WTC11 (cell line): Measurements from ENCODE around the gene FOXE1. TPM values are rescaled to one million over a fixed set of nuclear protein-coding genes. Genes with fewer than 3 reads are reported as not detected.

Source experiments
- ATAC-seq: fragments of 200-7000 bp; cut with Tn5 transposase; 2 replicates; pipeline ENCODE4 v1.10.0; 2021; ENCODE audit warnings: mild to moderate bottlenecking, moderate library complexity
- CTCF ChIA-PET: fragments of 300-600 bp; sonication (Branson Sonifier 250); formaldehyde crosslinking; loops from one replicate; lab custom pipeline; 2021; ENCODE audit warnings: antibody characterized with exemption; lab: Charles Lee
- POLR2A ChIA-PET: fragments of 350-600 bp; sonication (Branson Sonifier 250); formaldehyde crosslinking; loops from one replicate; lab custom pipeline; 2021; ENCODE audit warnings: antibody characterized with exemption; lab: Charles Lee
- DNase-seq: peaks from one replicate; pipeline ENCODE4 v3.0.0; 2021; ENCODE audit warnings: low spot score
- H3K27ac Mint-ChIP-seq: 2 replicates; pipeline ENCODE4 v1.8.0; 2021; ENCODE audit warnings: mixed read lengths
- H3K27me3 Mint-ChIP-seq: 2 replicates; pipeline ENCODE4 v1.8.0; 2021; ENCODE audit warnings: low read depth, mild to moderate bottlenecking, moderate library complexity, mixed read lengths
- H3K36me3 Mint-ChIP-seq: 2 replicates; pipeline ENCODE4 v1.8.0; 2021; ENCODE audit warnings: mixed read lengths
- H3K4me1 Mint-ChIP-seq: 2 replicates; pipeline ENCODE4 v1.8.0; 2022; ENCODE audit warnings: mixed read lengths
- H3K4me3 Mint-ChIP-seq: 2 replicates; pipeline ENCODE4 v1.8.0; 2021; ENCODE audit warnings: mild to moderate bottlenecking, moderate library complexity, mixed read lengths
- H3K9me3 Mint-ChIP-seq: 2 replicates; pipeline ENCODE4 v1.8.0; 2021; ENCODE audit warnings: mixed read lengths
- AFF4 ChIP-seq: sonication (generic); formaldehyde crosslinking; IDR thresholded peaks from 2 replicates; pipeline ENCODE4 v1.8.1; 2023; ENCODE audit warnings: mild to moderate bottlenecking, missing genetic modification reagents, borderline replicate concordance
- ATF1 ChIP-seq: sonication (generic); formaldehyde crosslinking; IDR thresholded peaks from 2 replicates; pipeline ENCODE4 v1.8.1; 2023; ENCODE audit warnings: mild to moderate bottlenecking, moderate library complexity, missing genetic modification reagents
- CBFB ChIP-seq: sonication (generic); formaldehyde crosslinking; IDR thresholded peaks from 2 replicates; pipeline ENCODE4 v1.8.1; 2022; ENCODE audit warnings: mild to moderate bottlenecking, low read depth, missing genetic modification reagents
- CDX4 ChIP-seq: fragments of 250-450 bp; sonication (Bioruptor Pico); IDR thresholded peaks from 2 replicates; pipeline ENCODE4 v1.9.0; 2021; ENCODE audit warnings: moderate library complexity, mild to moderate bottlenecking, inconsistent platforms, borderline replicate concordance
- CTCF ChIP-seq: fragments of 200-600 bp; IDR thresholded peaks from 2 replicates; pipeline ENCODE4 v1.8.0; 2022; ENCODE audit warnings: antibody characterized with exemption
- FOXJ3 ChIP-seq: sonication (generic); formaldehyde crosslinking; IDR thresholded peaks from 2 replicates; pipeline ENCODE4 v1.9.0; 2021; ENCODE audit warnings: missing genetic modification reagents, mild to moderate bottlenecking, borderline replicate concordance
- GRHL2 ChIP-seq: fragments of 250-450 bp; sonication (Bioruptor Pico); IDR thresholded peaks from 2 replicates; pipeline ENCODE4 v1.8.0; 2022; ENCODE audit warnings: mild to moderate bottlenecking, moderate library complexity; ENCODE audit not compliant: insufficient replicate concordance, severe bottlenecking
- JAZF1 ChIP-seq: fragments of 250-450 bp; sonication (Bioruptor Pico); IDR thresholded peaks from 2 replicates; pipeline ENCODE4 v1.9.0; 2021; ENCODE audit warnings: moderate library complexity, mild to moderate bottlenecking, inconsistent platforms
- MLX ChIP-seq: sonication (generic); formaldehyde crosslinking; IDR thresholded peaks from 2 replicates; pipeline ENCODE4 v1.8.1; 2023; ENCODE audit warnings: mild to moderate bottlenecking, missing genetic modification reagents, moderate library complexity
- PREB ChIP-seq: sonication (generic); formaldehyde crosslinking; IDR thresholded peaks from 2 replicates; pipeline ENCODE4 v1.8.1; 2022; ENCODE audit warnings: mild to moderate bottlenecking, missing genetic modification reagents, moderate library complexity, borderline replicate concordance
- PRRX2 ChIP-seq: fragments of 250-450 bp; sonication (Bioruptor Pico); IDR thresholded peaks from 2 replicates; pipeline ENCODE4 v1.8.0; 2021; ENCODE audit warnings: mild to moderate bottlenecking
- SP1 ChIP-seq: sonication (generic); formaldehyde crosslinking; conservative IDR thresholded peaks from 2 replicates; pipeline ENCODE4 v1.8.1; 2022; ENCODE audit warnings: missing genetic modification reagents
- TEAD1 ChIP-seq: sonication (generic); formaldehyde crosslinking; IDR thresholded peaks from 2 replicates; pipeline ENCODE4 v1.8.0; 2022; ENCODE audit warnings: mild to moderate bottlenecking, missing genetic modification reagents
- ZNF219 ChIP-seq: sonication (generic); formaldehyde crosslinking; IDR thresholded peaks from 2 replicates; pipeline ENCODE4 v1.8.0; 2023; ENCODE audit warnings: missing genetic modification reagents, mild to moderate bottlenecking, borderline replicate concordance
- ZNF232 ChIP-seq: sonication (generic); formaldehyde crosslinking; IDR thresholded peaks from 2 replicates; pipeline ENCODE4 v1.8.0; 2022; ENCODE audit warnings: mild to moderate bottlenecking, missing genetic modification reagents
- ZNF317 ChIP-seq: sonication (generic); formaldehyde crosslinking; IDR thresholded peaks from 2 replicates; pipeline ENCODE4 v1.8.1; 2023; ENCODE audit warnings: low read depth, mild to moderate bottlenecking, moderate library complexity, missing genetic modification reagents, borderline replicate concordance
- total RNA-seq: library from RNA; stranded (reverse); gene quantifications from 3 replicates; pipeline ENCODE4 v1.2.3, GENCODE V29; 2021
- TF ChIP-seq, protein P1 (sequence below): sonication (generic); formaldehyde crosslinking; conservative IDR thresholded peaks from 2 replicates; pipeline ENCODE4 v1.8.1; 2022; ENCODE audit warnings: mild to moderate bottlenecking, missing genetic modification reagents
- TF ChIP-seq, protein P2 (sequence below): sonication (generic); formaldehyde crosslinking; IDR thresholded peaks from 2 replicates; pipeline ENCODE4 v1.8.1; 2022; ENCODE audit warnings: mild to moderate bottlenecking, moderate library complexity, missing genetic modification reagents
- TF ChIP-seq, protein P3 (sequence below): sonication (generic); formaldehyde crosslinking; IDR thresholded peaks from 2 replicates; pipeline ENCODE4 v1.8.0; 2022; ENCODE audit warnings: mild to moderate bottlenecking, missing genetic modification reagents
- TF ChIP-seq, protein P4 (sequence below): sonication (generic); formaldehyde crosslinking; IDR thresholded peaks from 2 replicates; pipeline ENCODE4 v1.8.0; 2022; ENCODE audit warnings: mild to moderate bottlenecking, missing genetic modification reagents
- TF ChIP-seq, protein P5 (sequence below): sonication (generic); formaldehyde crosslinking; IDR thresholded peaks from 2 replicates; pipeline ENCODE4 v1.8.1; 2023; ENCODE audit warnings: mild to moderate bottlenecking, missing genetic modification reagents

The FOXE1 gene
- total RNA-seq, 1 experiment from 2014 or later = 0.09 TPM

- TF ChIP-seq, protein P1, sequence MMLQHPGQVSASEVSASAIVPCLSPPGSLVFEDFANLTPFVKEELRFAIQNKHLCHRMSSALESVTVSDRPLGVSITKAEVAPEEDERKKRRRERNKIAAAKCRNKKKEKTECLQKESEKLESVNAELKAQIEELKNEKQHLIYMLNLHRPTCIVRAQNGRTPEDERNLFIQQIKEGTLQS (CRISPR knock-in tag) = no peak
- TF ChIP-seq AFF4 (no peak), CTCF (no peak), PRRX2 (no peak), PREB (CRISPR knock-in tag) (no peak), ZNF232 (no peak), TEAD1 (CRISPR knock-in tag) (no peak), JAZF1 (CRISPR knock-in tag) (no peak), GRHL2 (CRISPR knock-in tag) (no peak)
These were observed 50.2 kb downstream of the FOXE1 start (continued) for GRCh38 chr9:97903177-97903576.

- CTCF ChIA-PET = interaction anchor here (0.8 to 3.3 kb wide), 2 partner anchors 9 to 15 kb away, joined by 3 to 12 read pairs; no protein-coding TSS in a partner anchor
- H3K4me3 Mint-ChIP-seq = no peak overlapping the region
- no peaks in the 10 kb centered on the region for H3K9me3 Mint-ChIP-seq
- DNase-seq = no peak
- H3K27me3 Mint-ChIP-seq = no peaks in the 10 kb centered on the region
- no peak for ATAC-seq
- peaks cover 3% of the 10 kb centered on the region; the same call in 1 of the 2 replicates for H3K36me3 Mint-ChIP-seq
- POLR2A ChIA-PET = no interaction called here
- 0 out of 2 replicates have a peak, but pooled peaks cover 3% of the 10 kb centered on the region for H3K4me1 Mint-ChIP-seq
- no peak for TF ChIP-seq ATF1 (CRISPR knock-in tag)
- TF ChIP-seq SP1 (CRISPR knock-in tag) = no peak
- TF ChIP-seq, protein P2, sequence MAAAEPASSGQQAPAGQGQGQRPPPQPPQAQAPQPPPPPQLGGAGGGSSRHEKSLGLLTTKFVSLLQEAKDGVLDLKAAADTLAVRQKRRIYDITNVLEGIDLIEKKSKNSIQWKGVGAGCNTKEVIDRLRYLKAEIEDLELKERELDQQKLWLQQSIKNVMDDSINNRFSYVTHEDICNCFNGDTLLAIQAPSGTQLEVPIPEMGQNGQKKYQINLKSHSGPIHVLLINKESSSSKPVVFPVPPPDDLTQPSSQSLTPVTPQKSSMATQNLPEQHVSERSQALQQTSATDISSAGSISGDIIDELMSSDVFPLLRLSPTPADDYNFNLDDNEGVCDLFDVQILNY (CRISPR knock-in tag) = no peak
- TF ChIP-seq, all 79 proteins: peak for 0
- no peak overlapping the region for H3K27ac Mint-ChIP-seq
These were observed 51.7 kb downstream of the FOXE1 start for GRCh38 chr9:97904725-97905124.

- Mint-ChIP-seq H3K4me3 (no peak overlapping the region), H3K36me3 (peaks cover 3% of the 10 kb centered on the region; the same call in 1 of the 2 replicates), H3K9me3 (no peaks in the 10 kb centered on the region), H3K27me3 (no peaks in the 10 kb centered on the region), H3K27ac (no peak overlapping the region), H3K4me1 (0 out of 2 replicates have a peak, but pooled peaks cover 3% of the 10 kb centered on the region)
- DNase-seq (no peak), ATAC-seq (no peak)
- ChIA-PET CTCF (interaction anchor here (3.3 kb wide), 1 partner anchor 10 kb away, joined by 12 read pairs; no protein-coding TSS in a partner anchor), POLR2A (no interaction called here)
- TF ChIP-seq, protein P3, sequence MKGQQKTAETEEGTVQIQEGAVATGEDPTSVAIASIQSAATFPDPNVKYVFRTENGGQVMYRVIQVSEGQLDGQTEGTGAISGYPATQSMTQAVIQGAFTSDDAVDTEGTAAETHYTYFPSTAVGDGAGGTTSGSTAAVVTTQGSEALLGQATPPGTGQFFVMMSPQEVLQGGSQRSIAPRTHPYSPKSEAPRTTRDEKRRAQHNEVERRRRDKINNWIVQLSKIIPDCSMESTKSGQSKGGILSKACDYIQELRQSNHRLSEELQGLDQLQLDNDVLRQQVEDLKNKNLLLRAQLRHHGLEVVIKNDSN (CRISPR knock-in tag) = no peak
- TF ChIP-seq CBFB (no peak), CDX4 (CRISPR knock-in tag) (no peak), MLX (CRISPR knock-in tag) (no peak), FOXJ3 (CRISPR knock-in tag) (no peak), ZNF219 (no peak), ZNF317 (CRISPR knock-in tag) (no peak)
- TF ChIP-seq, protein P4, sequence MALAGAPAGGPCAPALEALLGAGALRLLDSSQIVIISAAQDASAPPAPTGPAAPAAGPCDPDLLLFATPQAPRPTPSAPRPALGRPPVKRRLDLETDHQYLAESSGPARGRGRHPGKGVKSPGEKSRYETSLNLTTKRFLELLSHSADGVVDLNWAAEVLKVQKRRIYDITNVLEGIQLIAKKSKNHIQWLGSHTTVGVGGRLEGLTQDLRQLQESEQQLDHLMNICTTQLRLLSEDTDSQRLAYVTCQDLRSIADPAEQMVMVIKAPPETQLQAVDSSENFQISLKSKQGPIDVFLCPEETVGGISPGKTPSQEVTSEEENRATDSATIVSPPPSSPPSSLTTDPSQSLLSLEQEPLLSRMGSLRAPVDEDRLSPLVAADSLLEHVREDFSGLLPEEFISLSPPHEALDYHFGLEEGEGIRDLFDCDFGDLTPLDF (CRISPR knock-in tag) = no peak
- TF ChIP-seq, protein P5, sequence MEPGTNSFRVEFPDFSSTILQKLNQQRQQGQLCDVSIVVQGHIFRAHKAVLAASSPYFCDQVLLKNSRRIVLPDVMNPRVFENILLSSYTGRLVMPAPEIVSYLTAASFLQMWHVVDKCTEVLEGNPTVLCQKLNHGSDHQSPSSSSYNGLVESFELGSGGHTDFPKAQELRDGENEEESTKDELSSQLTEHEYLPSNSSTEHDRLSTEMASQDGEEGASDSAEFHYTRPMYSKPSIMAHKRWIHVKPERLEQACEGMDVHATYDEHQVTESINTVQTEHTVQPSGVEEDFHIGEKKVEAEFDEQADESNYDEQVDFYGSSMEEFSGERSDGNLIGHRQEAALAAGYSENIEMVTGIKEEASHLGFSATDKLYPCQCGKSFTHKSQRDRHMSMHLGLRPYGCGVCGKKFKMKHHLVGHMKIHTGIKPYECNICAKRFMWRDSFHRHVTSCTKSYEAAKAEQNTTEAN (CRISPR knock-in tag) = no peak
These were observed 52.2 kb downstream of the FOXE1 start for GRCh38 chr9:97905228-97905627.
